Measurements from ENCODE around the gene CEP152. TPM values are rescaled to one million over a fixed set of nuclear protein-coding genes. Genes with fewer than 3 reads are reported as not detected.
"Not testable (repeated sequence)": the region's sequence is repeated elsewhere in the genome, so short reads cannot be mapped to it uniquely, and the experiment has no call there.

Gene CEP152
- total RNA-seq, 1 donor from 2014 or later, result 5.5 TPM

DNA sequence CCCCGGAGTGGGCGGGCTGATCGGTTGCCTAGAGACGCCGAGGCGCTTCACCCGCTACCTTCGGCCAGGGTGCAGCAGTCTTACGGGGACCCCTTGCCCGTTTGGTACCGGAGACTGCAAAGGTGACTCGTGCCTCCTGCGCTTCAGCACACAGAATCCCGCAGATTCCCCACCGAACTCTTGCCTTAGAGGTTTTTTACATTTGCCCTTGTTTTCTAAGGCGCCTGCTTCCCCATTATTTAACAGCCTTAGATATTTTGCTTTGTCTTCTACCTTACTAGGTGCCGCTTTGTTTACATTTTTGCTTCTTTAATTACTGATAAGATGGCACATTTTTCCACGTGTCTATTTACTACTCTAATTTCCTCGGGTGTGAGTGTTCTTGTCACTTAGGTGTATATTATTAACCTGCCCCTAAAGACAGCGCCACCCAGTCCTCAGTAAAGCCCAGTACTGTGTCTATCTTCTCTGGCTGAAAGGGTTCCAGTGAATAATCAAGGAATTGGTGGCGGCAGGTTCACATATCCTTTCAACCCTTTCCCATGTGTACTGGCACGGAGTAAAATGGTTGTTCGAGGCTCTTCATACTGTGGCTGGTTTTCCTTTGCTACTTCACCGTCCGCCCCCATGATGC, 573 bp upstream of the CEP152 start:
- DNase-seq (ENCODE audit: low spot score), result no peak

DNA sequence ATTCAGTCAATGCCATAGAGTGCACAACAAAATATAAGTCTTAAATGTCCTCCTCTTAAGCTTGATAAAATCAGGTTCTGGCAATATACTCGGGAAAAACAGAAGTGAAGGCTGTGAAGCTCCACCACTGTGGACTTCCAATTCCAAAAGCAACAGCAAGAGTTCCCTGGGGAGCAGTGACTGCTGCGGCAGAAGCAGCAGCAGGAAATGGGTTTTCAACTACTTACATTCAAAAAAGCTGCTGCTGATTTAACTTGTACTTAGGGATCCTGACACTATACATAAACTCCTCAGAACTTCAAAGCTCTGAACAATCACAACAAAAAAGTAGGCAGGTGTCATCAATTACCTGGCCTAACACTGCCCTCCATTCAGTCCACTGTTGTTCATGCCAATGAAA, 4.7 kb downstream of the CEP152 start:
- DNase-seq (ENCODE audit: low spot score), result no peak

DNA sequence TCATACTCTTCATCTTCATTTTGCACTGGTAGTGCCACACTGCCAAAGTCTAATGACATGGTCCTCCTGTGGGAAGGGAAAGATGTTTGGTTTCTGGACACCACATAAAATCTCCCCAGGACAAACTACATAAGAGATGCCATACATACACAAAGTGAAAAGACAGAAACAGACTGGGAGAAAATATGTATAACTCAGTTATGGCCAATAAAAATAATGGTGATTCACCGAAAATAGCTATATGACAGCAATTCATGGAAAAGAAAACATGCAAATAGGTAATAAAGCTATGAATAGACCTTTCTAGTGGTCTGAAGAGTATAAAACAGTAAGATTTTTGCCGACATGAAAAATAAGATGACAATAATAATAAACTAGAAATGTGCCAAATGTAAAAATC, 5.3 kb downstream of the CEP152 start:
- DNase-seq (ENCODE audit: low spot score), result no peak

DNA sequence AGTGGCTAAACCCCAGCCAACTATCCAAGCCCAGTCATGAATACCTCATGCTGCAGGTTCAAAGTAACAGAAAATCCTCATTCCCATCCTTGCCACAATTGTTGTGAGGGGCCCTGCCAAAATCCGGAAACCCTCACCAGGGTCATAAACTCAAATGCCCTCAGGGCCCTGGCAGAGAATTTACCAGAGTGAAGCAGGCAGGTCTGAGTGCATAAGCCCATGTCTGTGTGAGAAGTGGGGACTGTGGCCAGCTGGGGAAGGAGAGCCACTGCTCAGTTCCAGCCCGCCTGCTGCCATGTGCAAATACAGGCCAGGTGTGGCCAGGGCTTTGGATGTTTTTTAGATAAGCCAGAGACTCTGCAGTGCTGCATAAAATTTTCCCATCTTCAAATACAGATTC, 7.0 kb downstream of the CEP152 start:
- no peak for DNase-seq (ENCODE audit: low spot score)

DNA sequence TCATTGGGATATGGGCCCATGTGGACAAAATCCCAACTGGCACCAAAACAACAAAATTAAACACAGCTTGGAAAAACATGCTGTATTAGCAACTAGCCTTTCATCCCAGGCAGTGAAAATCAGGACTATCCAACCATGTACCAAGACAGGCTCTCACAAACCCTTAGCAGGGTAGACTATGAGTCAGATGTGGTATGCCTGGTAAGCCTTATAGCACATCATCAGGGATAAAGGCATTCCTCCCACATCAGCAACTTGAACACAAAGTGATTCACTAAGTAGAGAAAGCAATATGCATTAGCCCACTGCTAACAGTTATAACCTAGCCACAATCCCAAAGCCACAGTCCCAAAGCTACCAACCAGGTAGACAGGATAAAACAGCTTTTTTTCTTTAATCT, 8.0 kb downstream of the CEP152 start:
- DNase-seq (ENCODE audit: low spot score), result no peak

DNA sequence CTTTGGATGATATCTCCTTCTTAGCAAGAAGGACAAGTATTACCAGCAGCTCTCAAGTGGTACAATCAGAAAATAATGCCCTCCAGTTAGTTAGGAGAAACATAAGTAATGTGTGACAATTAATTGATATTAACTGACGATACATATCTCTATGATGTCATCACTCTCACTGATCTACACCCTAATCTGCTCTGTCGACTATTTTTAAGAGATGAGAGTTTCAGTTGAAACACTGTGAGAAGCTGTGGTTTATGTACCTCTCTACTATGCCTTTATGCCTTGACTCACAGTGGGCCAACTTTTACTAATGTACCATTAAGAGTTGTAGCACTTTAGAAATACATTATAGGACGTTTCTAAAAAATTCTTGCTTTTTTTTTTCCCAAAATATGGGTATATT, 8.6 kb downstream of the CEP152 start:
- no peak for DNase-seq (ENCODE audit: low spot score)

DNA sequence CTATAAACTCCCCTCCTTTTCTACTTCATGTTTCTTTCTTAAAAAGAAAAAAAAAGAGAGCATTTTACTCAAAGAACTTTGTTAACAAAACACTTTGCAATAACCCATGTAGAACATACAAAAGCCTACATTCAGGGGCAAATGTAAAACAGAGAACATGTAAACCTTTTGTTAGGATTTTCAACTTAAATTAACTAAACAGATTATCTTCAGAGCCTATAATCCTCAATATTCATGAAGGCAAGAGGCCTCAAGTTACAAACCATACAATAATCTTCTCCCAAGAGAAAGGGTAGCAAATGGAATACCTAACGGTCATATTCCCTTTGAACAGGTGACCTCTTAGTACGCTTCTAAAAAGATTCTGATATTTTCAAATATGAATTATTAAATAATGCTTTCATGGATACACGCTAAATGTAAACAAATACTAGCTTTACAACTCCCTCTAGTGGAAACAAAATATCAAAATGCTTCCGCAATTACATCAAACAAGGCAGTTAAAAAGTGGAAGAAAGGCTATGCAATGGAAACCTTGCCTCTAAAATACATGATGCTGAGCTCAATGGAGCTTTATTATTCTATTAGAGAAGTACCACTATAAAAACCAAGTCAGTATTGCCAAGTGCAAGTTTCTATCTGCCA, 9.9 kb downstream of the CEP152 start:
- DNase-seq (ENCODE audit: low spot score), result no peak

DNA sequence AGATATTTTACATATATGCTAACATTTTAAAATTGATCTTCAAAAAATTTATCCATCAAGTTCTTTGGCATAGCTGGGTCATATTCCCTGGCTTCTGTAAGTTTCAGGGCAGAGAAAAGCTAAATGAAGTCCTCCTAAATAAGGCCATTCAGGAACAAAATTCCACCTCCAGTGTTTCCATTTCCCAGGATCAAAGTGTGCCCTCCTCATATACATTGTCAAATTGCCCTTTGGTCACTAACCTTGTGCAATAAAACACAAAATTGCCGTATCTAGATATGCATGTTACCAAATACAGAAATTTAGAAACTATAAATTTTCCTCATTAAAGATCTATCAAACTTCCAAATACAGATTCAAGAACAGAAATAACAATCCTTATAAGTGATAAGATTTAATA, 10.6 kb downstream of the CEP152 start:
- no peak for DNase-seq (ENCODE audit: low spot score)

DNA sequence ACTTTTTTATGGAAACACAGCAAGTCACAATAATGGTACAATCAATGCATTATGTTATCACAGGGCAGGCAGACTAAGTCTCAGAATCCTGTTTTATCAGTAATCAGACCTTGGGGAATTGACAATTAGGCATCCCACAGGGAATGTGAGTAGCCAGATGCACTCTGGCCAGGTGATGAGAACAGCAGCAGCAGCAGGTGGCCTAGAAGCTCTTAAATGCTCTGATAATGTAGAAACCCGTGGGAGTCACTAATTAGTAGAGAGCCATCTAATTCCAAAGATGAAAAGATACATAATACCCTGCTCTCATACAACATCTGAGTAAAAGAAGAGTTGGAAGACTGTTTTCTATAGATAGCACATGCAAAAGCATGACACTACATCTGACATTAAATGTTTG, 12.6 kb downstream of the CEP152 start:
- DNase-seq (ENCODE audit: low spot score), result no peak

DNA sequence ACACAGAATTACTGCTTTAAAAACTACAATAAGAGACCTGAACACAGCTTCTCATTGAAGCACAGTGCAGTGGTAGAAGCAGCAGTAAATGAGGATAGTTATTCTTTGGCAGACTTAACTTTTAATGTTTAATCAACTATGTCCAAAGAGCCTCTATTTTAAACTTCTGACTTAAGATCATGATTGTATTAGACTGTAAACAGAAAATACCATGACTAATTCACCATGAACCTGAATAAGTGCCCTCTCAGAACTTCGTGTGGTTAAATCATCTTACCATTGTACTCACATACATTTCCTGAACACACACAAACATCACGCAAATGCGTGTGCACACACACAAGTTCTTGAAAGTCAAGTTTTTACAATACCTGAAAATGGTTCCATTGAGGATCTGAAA, 13.9 kb downstream of the CEP152 start:
- DNase-seq (ENCODE audit: low spot score), result no peak

DNA sequence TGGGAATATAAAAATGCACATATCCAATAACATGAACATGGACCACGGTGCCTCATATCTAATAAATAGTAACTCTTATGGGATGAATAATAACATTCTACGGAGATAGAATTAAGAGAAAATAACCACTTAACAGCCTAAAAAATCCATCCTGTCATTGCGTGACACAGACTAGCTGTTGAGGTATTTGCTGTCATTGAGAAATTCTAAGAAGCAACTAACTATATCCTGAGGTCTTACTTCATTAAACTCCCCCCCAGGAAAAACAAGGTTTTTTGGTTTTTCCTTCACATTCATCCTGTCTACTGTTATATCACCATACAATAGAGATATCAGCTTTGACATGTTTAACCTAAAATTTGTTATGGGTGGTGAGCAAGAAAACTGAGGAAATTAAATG, 14.3 kb downstream of the CEP152 start:
- no peak for DNase-seq (ENCODE audit: low spot score)

DNA sequence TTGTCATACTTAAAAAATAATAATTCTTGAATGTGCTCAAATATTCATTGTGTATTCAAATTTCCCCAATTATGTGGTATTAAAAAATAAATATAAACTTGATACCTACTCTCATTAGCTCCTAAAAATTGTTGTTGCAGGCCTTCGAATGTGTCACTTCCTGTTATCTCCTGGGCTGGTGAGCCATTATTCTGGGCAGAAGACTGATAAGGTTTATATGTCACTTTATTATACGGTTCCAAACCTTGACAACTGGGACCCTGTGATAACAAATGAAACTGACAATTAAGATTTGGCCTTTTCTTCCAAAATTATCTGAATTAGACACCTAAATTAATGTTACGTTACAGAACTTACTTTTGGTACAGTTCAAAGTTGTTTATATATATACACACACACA, 15.0 kb downstream of the CEP152 start:
- no peak for DNase-seq (ENCODE audit: low spot score)

DNA sequence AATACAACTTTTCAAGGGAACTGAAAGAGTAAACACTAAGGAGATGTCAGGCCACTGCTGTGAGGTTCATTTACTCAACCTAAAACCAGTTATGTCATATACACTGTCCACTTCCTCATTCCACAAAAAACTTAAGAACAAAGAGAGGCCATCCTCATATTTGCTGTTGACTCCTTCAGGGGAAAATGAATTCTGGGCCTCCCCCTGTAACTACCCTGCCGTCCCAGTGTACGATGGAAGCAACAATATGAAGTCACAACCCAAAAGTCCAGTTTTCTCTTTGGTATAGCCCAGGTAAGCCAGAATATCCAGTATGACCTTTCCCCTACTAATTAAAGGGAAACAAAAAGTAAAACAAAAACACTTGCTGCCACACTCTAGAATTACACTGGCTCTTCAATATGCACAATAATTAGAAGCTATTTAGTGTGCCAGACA, 16.2 kb downstream of the CEP152 start:
- DNase-seq (ENCODE audit: low spot score), result no peak

DNA sequence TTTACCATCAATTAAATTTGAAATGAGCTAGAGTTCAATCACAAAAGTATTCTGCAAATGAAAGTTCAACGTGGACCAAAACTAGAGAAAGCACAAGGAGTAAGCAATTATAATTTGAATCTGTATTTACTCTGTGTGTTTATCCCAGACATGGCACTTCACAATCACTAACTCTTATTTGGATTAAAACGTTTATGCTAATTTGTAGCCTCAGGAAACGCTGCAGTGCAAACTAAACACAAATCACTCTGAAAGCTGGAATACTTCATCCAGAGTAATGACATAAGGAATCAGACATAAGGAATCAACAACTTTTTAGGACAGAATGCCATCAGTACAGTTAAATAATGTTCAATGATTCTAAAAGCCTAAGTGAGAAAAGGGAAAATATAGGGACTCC, 18.5 kb downstream of the CEP152 start:
- no peak for DNase-seq (ENCODE audit: low spot score)

DNA sequence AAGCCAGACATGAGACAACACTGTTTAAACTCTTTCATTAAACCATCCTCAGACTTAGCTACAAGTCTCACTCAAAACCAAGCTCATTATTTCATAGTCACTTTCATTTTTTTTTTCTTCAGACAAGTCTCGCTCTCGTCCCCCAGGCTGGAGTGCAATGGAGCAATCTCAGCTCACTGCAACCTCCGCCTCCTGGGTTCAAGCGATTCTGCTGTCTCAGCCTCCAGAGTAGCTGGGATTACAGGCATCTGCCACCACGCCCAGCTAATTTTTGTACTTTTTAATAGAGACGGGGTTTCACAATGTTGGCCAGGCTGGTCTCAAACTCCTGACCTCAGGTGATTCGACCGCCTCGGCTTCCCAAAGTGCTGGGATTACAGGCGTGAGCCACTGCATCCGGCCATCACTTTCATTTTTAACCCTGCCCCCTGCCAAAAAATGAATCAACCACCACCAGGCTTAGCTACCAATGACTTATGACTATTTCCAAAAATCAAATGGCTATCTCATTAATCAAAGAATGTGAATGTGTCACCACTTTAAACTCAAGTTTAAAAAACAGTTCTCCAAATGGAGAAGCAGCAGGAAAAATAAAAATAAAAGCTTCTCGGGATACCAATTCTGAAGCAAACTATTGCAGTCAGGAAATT, 20.3 kb downstream of the CEP152 start:
- DNase-seq (ENCODE audit: low spot score), result not testable (repeated sequence)

DNA sequence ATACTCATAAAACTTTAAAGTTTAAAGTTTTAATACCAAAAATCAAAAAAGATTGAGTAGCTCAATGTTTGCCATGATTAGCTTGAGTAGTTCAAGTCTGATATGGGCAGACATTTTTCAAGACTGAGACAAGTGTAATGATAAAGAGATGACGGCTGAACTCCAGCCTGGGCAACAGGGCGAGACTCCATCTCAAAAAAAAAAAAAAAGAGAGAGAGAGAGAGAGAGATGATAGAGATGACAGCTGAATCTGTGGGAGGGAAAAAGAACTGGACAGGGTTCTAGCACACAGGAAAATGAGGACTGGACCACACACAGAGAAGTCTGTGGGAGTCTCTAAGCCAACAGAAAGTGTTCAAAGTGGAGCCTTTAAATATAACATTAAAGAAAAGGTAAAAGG, 25.2 kb downstream of the CEP152 start:
- no peak for DNase-seq (ENCODE audit: low spot score)

DNA sequence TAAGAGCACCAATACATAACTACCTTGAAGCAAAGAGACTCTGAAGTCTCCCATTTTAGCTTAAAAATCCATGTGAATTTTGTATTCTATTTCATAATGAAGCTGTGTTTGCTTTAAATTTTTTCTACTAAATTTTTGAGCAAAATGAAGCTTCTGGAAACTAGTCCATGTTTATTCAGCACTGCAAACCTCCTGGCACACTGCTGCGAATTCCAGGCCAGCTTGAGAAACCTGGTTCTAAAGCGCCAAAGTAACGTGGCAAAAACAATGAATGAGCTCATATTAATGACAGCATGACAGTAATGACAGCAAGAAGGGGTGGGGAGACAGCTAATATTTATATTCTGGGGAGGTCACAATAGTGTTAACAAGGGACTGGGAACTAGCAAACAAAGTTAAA, 25.7 kb downstream of the CEP152 start:
- DNase-seq (ENCODE audit: low spot score), result peak; percentile 31

DNA sequence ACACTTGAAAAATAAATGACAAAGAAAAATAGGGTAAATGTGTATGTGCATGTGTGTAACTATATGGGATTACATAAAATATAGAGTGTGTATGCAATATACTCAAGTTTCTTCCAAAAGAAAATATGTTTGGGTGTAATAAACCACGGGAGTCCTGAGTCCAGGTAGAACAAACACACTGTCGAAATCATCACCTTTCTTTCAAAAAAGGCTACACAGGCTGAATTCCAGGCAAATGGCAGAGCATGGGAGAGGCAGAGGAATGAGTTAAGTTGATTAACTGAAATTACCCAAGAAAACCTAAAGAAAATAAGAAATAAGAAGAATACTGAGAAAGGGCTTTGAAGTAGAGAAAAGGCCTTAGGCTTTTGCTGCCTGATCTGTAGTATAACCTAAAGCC, 26.1 kb downstream of the CEP152 start:
- DNase-seq (ENCODE audit: low spot score), result no peak

DNA sequence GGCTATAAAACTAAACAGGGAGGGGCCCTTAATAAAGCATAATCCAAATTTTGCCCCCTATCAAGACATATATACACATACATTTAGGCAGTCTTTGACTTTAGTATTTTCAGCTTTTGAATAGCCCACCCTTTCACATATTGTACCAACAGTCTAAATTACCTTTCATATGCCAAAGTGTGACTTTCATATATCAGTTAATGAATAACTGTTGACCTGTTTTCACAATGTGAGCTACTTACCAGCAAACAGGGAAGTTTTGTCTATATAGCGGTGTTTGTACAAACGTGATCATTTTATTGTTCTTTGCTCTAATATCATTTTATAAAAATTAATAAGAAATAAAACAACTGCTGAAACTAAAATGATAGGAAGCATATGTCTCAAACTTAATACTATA, 28.0 kb downstream of the CEP152 start:
- DNase-seq (ENCODE audit: low spot score), result no peak

DNA sequence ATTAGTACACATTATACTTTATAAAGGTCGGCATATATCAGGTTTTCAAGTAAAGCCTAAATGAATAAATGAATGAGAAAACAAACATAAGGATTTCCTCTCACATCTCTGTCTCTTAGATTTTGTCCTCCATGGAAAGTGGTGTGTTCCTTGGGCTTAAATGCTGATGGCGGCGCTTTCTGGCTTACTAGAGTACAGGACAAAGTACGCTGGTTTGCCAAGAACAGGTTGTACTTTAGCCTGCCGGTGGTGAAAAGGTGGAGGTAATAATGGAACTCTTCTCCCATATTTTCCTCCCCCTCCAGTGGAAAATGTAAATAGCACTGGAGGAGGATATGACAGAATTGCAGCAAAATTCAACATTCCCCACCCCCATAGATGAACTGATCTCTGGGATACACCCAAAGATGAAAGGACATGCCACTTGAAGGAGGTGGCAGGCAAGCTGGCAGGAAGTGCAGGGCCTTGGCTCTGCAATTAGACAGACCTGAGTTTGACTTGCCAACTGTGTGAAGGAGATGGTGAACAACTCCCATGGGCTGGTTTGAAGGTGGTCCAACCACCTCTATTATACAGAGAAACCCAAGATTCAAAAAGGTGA, 29.3 kb downstream of the CEP152 start:
- DNase-seq (ENCODE audit: low spot score), result peak; percentile 38

DNA sequence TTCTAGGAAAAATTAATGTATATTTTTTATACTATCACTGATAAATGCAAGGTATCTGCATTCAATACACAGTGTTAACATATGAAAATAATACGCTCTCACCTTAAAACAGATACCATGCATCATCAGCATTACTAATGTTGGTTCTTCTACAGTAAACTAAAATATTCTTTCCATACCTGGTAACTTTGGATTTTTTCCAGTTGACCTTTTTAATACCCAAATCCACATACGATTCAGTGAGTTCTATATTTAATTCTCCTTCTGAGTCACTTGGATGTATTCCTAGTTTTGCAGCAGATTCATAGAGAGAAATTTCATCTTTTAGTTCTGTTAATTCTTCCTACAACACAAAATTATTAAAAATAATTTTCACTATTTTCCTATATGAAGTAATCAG, 29.9 kb downstream of the CEP152 start:
- no peak for DNase-seq (ENCODE audit: low spot score)

DNA sequence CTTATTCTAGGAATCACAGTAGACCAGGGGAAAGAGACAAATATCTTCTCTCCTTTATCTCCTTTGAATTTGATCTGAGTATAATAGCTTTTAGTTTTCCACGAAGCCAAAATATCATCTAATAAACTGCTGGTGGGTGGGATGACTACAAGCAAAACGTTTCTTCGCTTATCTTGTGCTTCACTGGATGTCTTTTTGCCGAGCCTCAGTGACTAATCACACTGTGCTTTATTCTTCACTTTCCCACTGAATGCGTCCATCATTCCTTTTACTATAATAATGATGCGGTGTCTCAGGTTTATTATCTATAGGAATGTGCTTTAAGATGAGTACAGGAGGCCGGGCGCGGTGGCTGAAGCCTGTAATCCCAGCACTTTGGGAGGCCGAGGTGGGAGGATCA, 32.5 kb downstream of the CEP152 start:
- no peak for DNase-seq (ENCODE audit: low spot score)

Data from mucosa of gallbladder (tissue), 1 donor.